HG03520 (cell line): ENCODE data around the gene LRPPRC.

Source experiments
- ATAC-seq: cut with Tn5 transposase; IDR thresholded peaks from one replicate; pipeline ENCODE4 v1.9.1; 2021; ENCODE audit warnings: mild to moderate bottlenecking, moderate library complexity; ENCODE audit not compliant: unreplicated experiment

LRPPRC gene

GRCh38 chr2:43980902-43981301, 14.9 kb downstream of the LRPPRC start:
- no peak for ATAC-seq

DNA sequence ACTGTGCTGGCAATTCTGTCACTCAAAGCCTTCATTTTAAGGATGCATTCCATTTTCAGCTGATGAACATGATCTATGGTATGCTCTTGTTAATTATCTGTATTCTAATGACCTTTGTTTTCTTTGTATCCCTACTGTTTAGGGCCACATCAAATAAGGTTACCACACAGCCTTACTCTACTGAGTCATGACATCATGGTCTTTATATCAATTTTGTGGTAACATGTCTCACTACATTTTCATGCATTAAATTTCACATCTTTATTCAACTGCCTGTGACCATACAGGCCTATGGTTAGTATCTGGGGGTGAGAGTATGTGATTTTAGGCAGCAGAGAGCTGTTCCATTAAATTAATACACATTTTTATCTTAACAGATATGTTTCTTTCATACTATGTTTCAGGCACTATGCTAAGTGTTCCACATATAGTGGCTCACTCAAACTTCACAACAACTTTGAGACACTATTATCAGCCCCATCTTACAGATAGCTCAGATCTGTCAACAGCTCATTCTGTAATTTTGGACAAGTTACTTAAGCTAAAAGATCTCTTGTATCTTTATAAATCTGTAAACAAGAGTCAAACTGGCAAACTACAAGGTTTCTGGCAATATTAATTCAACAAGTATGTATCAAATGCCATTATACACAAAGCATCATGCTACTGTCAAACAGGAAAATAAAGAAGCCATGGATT, 18.0 kb downstream of the LRPPRC start:
- no peak for ATAC-seq

GRCh38 chr2:43960921-43961320, 34.9 kb downstream of the LRPPRC start:
- no peak for ATAC-seq

- ATAC-seq, result no peak
Observed at GRCh38 chr2:43958397-43959275, 37.2 kb downstream of the LRPPRC start.

GRCh38 chr2:43950383-43951008, 45.3 kb downstream of the LRPPRC start:
- ATAC-seq, result no peak

- no peak for ATAC-seq
Observed at GRCh38 chr2:43948370-43948769, 47.4 kb downstream of the LRPPRC start.

DNA sequence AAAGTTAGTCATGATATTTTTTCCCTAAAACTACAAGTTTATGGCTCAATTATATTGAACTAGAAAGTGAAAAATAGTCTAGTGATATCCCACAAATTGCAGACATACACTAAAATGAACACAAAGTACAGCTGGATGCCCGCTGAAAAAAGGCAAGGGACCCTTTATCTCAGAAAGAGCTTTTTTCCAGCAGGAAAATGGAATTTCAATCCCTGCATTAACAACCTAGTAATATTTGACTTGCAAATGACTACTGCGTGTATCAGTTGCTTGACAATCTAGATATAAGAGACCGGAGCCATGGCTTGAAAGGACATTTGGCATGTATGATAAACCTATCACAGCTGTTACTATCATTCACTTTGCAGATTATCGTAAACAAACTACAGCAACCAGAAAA, 49.1 kb downstream of the LRPPRC start:
- ATAC-seq, result no peak

- no peak for ATAC-seq
Observed at GRCh38 chr2:43945439-43945838, 50.4 kb downstream of the LRPPRC start.

- ATAC-seq, result no peak
Observed at GRCh38 chr2:43944915-43945314, 50.9 kb downstream of the LRPPRC start.

DNA sequence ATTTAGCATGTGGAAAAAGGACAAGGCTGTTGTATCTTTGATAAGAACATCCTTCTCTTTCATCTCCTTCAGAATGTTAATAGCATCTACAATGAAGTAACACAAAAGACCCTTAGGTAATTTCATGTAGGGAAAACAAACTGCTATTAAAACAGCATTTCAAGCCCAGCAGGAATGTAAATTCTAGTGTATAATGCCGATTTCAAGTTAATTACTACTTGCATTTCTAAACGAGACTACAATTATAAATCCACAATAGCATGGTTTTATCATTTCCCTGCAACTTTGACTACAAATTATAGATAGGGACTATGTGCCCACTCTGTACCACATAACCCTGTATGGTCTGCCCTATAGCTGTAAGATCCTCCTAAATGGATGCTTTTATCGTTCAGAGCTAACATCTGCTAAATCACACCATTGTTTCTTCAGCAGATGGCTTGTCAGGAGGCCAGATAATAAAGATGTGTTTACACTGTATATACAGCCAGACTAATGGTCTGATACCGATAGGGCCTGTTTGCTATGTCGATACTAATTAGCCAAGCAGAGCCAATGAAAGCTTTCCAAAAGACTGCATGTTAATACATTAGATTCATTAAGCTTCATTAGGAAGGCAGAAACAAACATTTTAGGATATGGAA, 51.9 kb downstream of the LRPPRC start:
- ATAC-seq, result no peak

- no peak for ATAC-seq
Observed at GRCh38 chr2:43943323-43943722, 52.5 kb downstream of the LRPPRC start.

GRCh38 chr2:43942881-43943280, 52.9 kb downstream of the LRPPRC start:
- no peak for ATAC-seq

- no peak for ATAC-seq
Observed at GRCh38 chr2:43941966-43942365, 53.8 kb downstream of the LRPPRC start.

DNA sequence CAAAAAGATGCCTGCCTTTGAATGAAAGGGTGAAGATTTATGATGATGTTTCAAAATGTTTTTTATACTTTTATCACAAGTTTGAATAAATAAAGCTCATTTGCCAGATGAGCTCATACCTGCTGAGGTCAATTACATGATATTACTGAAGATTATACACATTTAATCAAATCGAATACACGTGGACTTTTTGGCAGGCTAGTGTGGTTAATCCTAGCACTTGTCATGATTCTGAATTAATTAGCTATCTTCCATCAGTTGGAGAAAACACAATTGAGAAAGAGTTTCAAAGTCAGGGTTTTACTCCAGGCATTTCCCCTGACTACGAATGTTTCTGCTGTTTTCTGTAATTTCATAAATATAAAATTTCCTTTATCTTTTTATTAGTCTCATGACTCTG, 54.4 kb downstream of the LRPPRC start:
- no peak for ATAC-seq

DNA sequence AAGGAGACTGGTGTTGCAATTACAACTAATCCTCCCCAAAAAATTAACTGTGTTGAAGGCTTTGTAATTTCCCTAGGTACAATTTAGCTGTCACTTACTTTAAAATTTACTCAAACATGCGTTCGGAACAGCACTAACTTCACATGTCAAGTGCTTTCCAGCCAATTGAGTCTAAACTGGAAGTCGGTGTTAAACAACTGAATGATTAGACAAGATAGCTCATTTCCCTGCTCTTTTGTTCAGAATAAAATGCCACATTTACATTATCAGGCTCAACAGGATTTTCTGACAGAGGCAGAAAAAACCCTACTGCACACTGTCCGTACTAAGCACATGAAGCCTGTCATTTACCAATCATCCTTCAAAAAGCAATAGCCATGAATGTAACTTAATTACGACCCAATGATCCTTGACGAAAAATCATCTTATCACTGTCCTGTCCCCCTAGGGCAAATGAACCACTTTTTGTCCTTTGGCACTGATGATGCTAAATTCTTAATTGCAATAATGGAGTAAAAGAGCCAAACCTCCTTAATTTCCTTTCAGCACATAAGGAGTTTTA, 56.0 kb downstream of the LRPPRC start:
- ATAC-seq, result no peak

GRCh38 chr2:43937269-43937820, 58.4 kb downstream of the LRPPRC start:
- ATAC-seq, result no peak

DNA sequence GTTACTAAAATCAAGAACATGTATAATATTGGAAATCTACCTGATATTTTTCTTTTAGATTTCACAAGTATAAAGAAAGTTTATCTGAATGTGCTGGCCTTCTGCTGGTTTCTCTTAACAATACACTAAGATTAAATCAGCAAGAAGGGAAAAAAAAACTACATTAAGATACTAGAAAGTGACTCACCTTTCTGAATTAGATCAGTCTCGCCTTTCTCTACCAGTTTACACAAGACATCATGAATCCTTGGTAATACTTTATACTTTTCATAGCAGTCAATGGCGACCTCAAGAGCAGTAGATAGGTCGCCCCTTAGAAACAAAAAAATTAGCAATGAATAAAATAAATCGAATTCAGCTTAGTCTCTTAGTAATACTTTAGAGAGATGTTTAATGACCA, 61.2 kb downstream of the LRPPRC start:
- ATAC-seq, result no peak

- ATAC-seq, result no peak
Observed at GRCh38 chr2:43931293-43931692, 64.5 kb downstream of the LRPPRC start.

GRCh38 chr2:43927442-43927841, 68.3 kb downstream of the LRPPRC start:
- no peak for ATAC-seq

DNA sequence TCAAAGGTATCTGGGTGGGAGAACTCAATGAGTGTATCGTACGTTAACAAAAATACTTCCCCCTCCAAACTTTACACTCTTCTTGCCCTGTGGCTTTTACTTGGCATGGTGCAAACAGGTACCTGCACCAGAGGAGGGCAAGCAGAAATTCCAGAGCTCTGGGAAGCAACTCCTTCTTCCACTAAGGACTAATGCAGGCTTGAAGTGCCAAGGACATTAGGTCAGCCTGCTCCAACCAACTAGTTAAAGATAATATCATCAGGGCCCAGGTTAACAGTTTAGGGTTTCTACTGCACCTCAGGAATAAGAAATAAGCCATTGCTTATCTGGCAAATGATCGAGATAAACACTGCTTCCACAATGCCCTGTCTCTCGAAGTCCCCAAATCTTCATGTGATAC, 70.4 kb downstream of the LRPPRC start:
- no peak for ATAC-seq

- ATAC-seq, result no peak
Observed at GRCh38 chr2:43924463-43924862, 71.3 kb downstream of the LRPPRC start.
